SK-N-SH treated with all-trans-retinoic acid at 6 μM for 48 hours (cell line): ENCODE data around the gene GAR1.

ENCODE experiments used
- ATAC-seq: fragments of 200-7000 bp; cut with Tn5 transposase; 3 replicates; pipeline ENCODE4 v1.9.1; 2020; ENCODE audit warnings: mild to moderate bottlenecking, moderate library complexity
- ARNTL ChIP-seq: fragments of 450-650 bp; formaldehyde crosslinking; IDR thresholded peaks from 2 replicates; pipeline ENCODE4 v1.5.0; 2020; ENCODE audit warnings: low read depth, mild to moderate bottlenecking, moderate library complexity, borderline replicate concordance
- BACH2 ChIP-seq: fragments of 250-450 bp; sonication (Bioruptor Pico); IDR thresholded peaks from 2 replicates; pipeline ENCODE4 v1.9.0; 2021; ENCODE audit warnings: mild to moderate bottlenecking, borderline replicate concordance
- CSDC2 ChIP-seq: fragments of 250-450 bp; sonication (Bioruptor Pico); IDR thresholded peaks from 2 replicates; pipeline ENCODE4 v1.5.0; 2020; ENCODE audit warnings: mild to moderate bottlenecking, moderate library complexity
- ESRRG ChIP-seq: fragments of 250-450 bp; sonication (Bioruptor Pico); IDR thresholded peaks from 2 replicates; pipeline ENCODE4 v1.6.1; 2021; ENCODE audit warnings: mild to moderate bottlenecking
- GLIS3 ChIP-seq: fragments of 250-450 bp; sonication (Bioruptor Pico); IDR thresholded peaks from 2 replicates; pipeline ENCODE4 v1.5.0; 2020; ENCODE audit warnings: mild to moderate bottlenecking, moderate library complexity
- OSR1 ChIP-seq: fragments of 250-450 bp; sonication (Bioruptor Pico); IDR thresholded peaks from 2 replicates; pipeline ENCODE4 v1.8.0; 2022; ENCODE audit warnings: moderate library complexity, mild to moderate bottlenecking, inconsistent platforms
- RARB ChIP-seq: fragments of 250-450 bp; sonication (Bioruptor Pico); IDR thresholded peaks from 2 replicates; pipeline ENCODE4 v1.8.0; 2021; ENCODE audit warnings: mild to moderate bottlenecking, moderate library complexity
- SNAI2 ChIP-seq: fragments of 250-450 bp; sonication (Bioruptor Pico); IDR thresholded peaks from 2 replicates; pipeline ENCODE4 v1.5.0; 2020; ENCODE audit warnings: mild to moderate bottlenecking, moderate library complexity
- TCF4 ChIP-seq: fragments of 250-450 bp; sonication (Bioruptor Pico); IDR thresholded peaks from 2 replicates; pipeline ENCODE4 v1.8.0; 2021; ENCODE audit warnings: mild to moderate bottlenecking, moderate library complexity, borderline replicate concordance
- TOX ChIP-seq: fragments of 250-450 bp; sonication (Bioruptor Pico); IDR thresholded peaks from 2 replicates; pipeline ENCODE4 v1.8.0; 2021; ENCODE audit warnings: mild to moderate bottlenecking, moderate library complexity, borderline replicate concordance
- ZC3H10 ChIP-seq: fragments of 250-450 bp; sonication (Bioruptor Pico); IDR thresholded peaks from 2 replicates; pipeline ENCODE4 v1.5.1; 2021; ENCODE audit warnings: mild to moderate bottlenecking, moderate library complexity
- ZFP3 ChIP-seq: fragments of 250-450 bp; sonication (Bioruptor Pico); IDR thresholded peaks from 2 replicates; pipeline ENCODE4 v1.5.0; 2020; ENCODE audit warnings: mild to moderate bottlenecking, moderate library complexity
- ZFP30 ChIP-seq: fragments of 450-650 bp; formaldehyde crosslinking; IDR thresholded peaks from 2 replicates; pipeline ENCODE4 v1.5.0; 2022; ENCODE audit warnings: mild to moderate bottlenecking, moderate library complexity
- ZNF565 ChIP-seq: fragments of 450-650 bp; formaldehyde crosslinking; conservative IDR thresholded peaks from 2 replicates; pipeline ENCODE4 v1.5.0; 2020; ENCODE audit warnings: low read depth, mild to moderate bottlenecking, moderate library complexity
- ZNF70 ChIP-seq: fragments of 450-650 bp; formaldehyde crosslinking; IDR thresholded peaks from 2 replicates; pipeline ENCODE4 v1.5.0; 2020; ENCODE audit warnings: mild to moderate bottlenecking, moderate library complexity
- ZNF8 ChIP-seq: fragments of 450-650 bp; formaldehyde crosslinking; IDR thresholded peaks from 2 replicates; pipeline ENCODE4 v1.5.0; 2020; ENCODE audit warnings: mild to moderate bottlenecking, moderate library complexity
- TF ChIP-seq, protein P1 (sequence below): fragments of 250-450 bp; sonication (Bioruptor Pico); IDR thresholded peaks from 2 replicates; pipeline ENCODE4 v1.8.0; 2020; ENCODE audit warnings: mild to moderate bottlenecking, moderate library complexity, borderline replicate concordance
- TF ChIP-seq, protein P2 (sequence below): fragments of 250-450 bp; sonication (Bioruptor Pico); IDR thresholded peaks from 2 replicates; pipeline ENCODE4 v1.8.0; 2021; ENCODE audit warnings: low read depth, mild to moderate bottlenecking, moderate library complexity, borderline replicate concordance
- TF ChIP-seq, protein P3 (sequence below): fragments of 250-450 bp; sonication (Bioruptor Pico); IDR thresholded peaks from 2 replicates; pipeline ENCODE4 v1.5.1; 2021; ENCODE audit warnings: mild to moderate bottlenecking, moderate library complexity
- TF ChIP-seq, protein P4 (sequence below): fragments of 250-450 bp; sonication (Bioruptor Pico); IDR thresholded peaks from 2 replicates; pipeline ENCODE4 v1.5.1; 2020; ENCODE audit warnings: low read depth, mild to moderate bottlenecking, moderate library complexity

Gene GAR1

DNA sequence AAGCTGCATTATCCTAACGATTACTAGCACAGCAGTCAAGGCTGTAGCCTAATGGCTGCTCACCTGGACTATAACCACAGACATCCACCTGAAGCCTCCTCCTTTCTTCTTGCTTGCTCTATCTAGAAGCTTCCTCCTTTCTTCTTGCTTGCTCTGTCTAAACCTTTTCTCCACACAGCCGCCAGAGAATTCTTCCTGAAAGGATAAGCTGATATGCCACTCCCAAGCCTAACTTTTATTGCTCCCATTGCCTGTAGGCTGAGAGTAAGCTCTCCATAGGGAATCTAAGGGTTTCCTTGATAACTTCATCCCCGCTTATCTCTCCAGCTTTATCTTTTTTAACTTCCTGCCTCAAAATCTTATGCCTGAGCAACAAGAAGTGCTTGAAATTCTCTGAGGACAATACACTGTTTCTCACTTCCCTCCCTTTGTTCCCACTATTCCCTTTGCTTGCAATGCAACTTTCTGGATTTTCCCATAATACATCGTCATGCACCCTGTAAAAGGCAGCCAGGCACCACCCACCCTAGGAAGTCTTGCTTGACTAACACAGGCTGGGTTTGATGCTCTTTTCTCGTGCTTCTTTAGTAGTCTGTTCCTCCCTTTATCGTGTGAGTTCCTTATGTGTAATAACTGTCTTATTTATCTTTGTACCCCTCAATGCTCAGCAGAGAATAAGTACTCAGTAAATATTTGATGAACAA is 31.0 kb downstream of the GAR1 start:
- ATAC-seq = no peak
- TF ChIP-seq ZNF565 (CRISPR knock-in tag) = no peak
- no peak for TF ChIP-seq OSR1 (CRISPR knock-in tag)
- no peak for TF ChIP-seq ZFP3 (CRISPR knock-in tag)
- TF ChIP-seq, protein P1, sequence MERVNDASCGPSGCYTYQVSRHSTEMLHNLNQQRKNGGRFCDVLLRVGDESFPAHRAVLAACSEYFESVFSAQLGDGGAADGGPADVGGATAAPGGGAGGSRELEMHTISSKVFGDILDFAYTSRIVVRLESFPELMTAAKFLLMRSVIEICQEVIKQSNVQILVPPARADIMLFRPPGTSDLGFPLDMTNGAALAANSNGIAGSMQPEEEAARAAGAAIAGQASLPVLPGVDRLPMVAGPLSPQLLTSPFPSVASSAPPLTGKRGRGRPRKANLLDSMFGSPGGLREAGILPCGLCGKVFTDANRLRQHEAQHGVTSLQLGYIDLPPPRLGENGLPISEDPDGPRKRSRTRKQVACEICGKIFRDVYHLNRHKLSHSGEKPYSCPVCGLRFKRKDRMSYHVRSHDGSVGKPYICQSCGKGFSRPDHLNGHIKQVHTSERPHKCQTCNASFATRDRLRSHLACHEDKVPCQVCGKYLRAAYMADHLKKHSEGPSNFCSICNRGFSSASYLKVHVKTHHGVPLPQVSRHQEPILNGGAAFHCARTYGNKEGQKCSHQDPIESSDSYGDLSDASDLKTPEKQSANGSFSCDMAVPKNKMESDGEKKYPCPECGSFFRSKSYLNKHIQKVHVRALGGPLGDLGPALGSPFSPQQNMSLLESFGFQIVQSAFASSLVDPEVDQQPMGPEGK = no peak
- no peak for TF ChIP-seq ZNF8 (CRISPR knock-in tag)
- no peak for TF ChIP-seq SNAI2 (CRISPR knock-in tag)
- TF ChIP-seq ZC3H10 (CRISPR knock-in tag) = no peak
- TF ChIP-seq, protein P2, sequence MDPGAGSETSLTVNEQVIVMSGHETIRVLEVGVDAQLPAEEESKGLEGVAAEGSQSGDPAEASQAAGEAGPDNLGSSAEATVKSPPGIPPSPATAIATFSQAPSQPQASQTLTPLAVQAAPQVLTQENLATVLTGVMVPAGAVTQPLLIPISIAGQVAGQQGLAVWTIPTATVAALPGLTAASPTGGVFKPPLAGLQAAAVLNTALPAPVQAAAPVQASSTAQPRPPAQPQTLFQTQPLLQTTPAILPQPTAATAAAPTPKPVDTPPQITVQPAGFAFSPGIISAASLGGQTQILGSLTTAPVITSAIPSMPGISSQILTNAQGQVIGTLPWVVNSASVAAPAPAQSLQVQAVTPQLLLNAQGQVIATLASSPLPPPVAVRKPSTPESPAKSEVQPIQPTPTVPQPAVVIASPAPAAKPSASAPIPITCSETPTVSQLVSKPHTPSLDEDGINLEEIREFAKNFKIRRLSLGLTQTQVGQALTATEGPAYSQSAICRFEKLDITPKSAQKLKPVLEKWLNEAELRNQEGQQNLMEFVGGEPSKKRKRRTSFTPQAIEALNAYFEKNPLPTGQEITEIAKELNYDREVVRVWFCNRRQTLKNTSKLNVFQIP (CRISPR knock-in tag) = no peak
- TF ChIP-seq ESRRG = no peak
- no peak for TF ChIP-seq CSDC2 (CRISPR knock-in tag)
- TF ChIP-seq ZFP30 (CRISPR knock-in tag) = no peak
- TF ChIP-seq, protein P3, sequence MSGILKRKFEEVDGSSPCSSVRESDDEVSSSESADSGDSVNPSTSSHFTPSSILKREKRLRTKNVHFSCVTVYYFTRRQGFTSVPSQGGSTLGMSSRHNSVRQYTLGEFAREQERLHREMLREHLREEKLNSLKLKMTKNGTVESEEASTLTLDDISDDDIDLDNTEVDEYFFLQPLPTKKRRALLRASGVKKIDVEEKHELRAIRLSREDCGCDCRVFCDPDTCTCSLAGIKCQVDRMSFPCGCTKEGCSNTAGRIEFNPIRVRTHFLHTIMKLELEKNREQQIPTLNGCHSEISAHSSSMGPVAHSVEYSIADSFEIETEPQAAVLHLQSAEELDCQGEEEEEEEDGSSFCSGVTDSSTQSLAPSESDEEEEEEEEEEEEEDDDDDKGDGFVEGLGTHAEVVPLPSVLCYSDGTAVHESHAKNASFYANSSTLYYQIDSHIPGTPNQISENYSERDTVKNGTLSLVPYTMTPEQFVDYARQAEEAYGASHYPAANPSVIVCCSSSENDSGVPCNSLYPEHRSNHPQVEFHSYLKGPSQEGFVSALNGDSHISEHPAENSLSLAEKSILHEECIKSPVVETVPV = no peak

DNA sequence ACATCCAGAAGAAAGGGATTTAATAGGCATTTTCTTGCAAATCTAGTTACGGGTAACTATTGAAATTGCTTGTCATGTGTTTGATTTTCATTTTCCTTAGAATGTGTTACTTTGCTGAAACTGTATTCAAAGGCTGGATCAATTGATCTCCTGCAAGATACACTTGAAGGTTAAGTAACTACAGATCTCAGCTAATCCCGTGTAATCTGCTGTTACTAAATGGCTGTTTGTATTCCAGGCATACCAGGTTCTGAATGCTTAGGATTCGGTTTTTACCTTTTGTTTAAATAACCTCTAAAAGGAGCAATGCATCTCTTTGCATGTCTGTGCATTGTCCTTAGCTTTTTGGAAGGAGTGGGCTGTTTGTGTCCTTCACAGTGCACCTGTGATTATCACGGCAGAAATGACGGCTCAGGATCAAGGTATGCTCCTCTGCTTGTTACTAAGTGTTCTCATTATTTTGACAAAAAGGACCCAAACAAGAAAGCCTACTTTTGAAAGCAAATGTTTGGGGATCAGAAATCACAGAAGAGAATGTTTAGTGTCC is 32.4 kb downstream of the GAR1 start, which contains the start of gene LRIT3:
LRIT3 (plus strand) TSS at position 212 of the 547 bp plus-strand sequence; CDS start at position 307, 95 bp downstream.
- no peak for TF ChIP-seq ZNF70 (CRISPR knock-in tag)
- no peak for TF ChIP-seq TCF4 (CRISPR knock-in tag)
- no peak for TF ChIP-seq RARB (CRISPR knock-in tag)
- TF ChIP-seq BACH2 (CRISPR knock-in tag) = no peak
- no peak for TF ChIP-seq GLIS3 (CRISPR knock-in tag)
- TF ChIP-seq, protein P2 (CRISPR knock-in tag) = no peak
- no peak for TF ChIP-seq ZNF8 (CRISPR knock-in tag)
- TF ChIP-seq OSR1 (CRISPR knock-in tag) = no peak
- TF ChIP-seq TOX (CRISPR knock-in tag) = no peak
- TF ChIP-seq, protein P4, sequence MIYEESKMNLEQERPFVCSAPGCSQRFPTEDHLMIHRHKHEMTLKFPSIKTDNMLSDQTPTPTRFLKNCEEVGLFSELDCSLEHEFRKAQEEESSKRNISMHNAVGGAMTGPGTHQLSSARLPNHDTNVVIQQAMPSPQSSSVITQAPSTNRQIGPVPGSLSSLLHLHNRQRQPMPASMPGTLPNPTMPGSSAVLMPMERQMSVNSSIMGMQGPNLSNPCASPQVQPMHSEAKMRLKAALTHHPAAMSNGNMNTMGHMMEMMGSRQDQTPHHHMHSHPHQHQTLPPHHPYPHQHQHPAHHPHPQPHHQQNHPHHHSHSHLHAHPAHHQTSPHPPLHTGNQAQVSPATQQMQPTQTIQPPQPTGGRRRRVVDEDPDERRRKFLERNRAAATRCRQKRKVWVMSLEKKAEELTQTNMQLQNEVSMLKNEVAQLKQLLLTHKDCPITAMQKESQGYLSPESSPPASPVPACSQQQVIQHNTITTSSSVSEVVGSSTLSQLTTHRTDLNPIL (CRISPR knock-in tag) = no peak
- no peak for TF ChIP-seq ZFP3 (CRISPR knock-in tag)
- no peak for TF ChIP-seq SNAI2 (CRISPR knock-in tag)
- TF ChIP-seq ZFP30 (CRISPR knock-in tag) = no peak
- TF ChIP-seq ARNTL (CRISPR knock-in tag) = no peak
- TF ChIP-seq ESRRG = no peak
- TF ChIP-seq, protein P1 = no peak
- no peak for TF ChIP-seq CSDC2 (CRISPR knock-in tag)
- TF ChIP-seq ZC3H10 (CRISPR knock-in tag) = no peak
- TF ChIP-seq, all 23 proteins: peak for 0

More for the DNA sequence above, 32.4 kb downstream of the GAR1 start, which contains the start of gene LRIT3:
- ATAC-seq = no peak
